Left lung (tissue), 10 donors: ENCODE data around the gene PAFAH2. TPM values are rescaled to one million over a fixed set of nuclear protein-coding genes. Genes with fewer than 3 reads are reported as not detected.

Experiments
- ATAC-seq: fragments of 200-7000 bp; cut with Tn5 transposase; one replicate; pipeline ENCODE4 v1.9.1; 2020; ENCODE audit warnings: moderate library complexity
- DNase-seq, 4 donors: peaks; one replicate each; pipeline ENCODE4 v3.0.0-alpha.2; 2013 to 2020
- H3K27ac ChIP-seq, 2 donors: fragments of 200-600 bp; sonication (generic) in 1 of 2; one replicate each; pipeline versions ENCODE4 v1.5.0 to v1.8.0; 2020 to 2021
- H3K27me3 ChIP-seq, 2 donors: fragments of 200-600 bp; sonication (generic) in 1 of 2; one replicate each; pipeline versions ENCODE4 v1.5.0 to v1.8.0; 2020 to 2021
- H3K36me3 ChIP-seq, 2 donors: fragments of 200-600 bp; sonication (generic) in 1 of 2; one replicate each; pipeline versions ENCODE4 v1.5.0 to v1.8.0; 2020 to 2021
- H3K4me1 ChIP-seq, 2 donors: fragments of 200-600 bp; one replicate each; pipeline ENCODE4 v1.8.0; 2021
- H3K4me3 ChIP-seq, 2 donors: fragments of 200-600 bp; sonication (generic) in 1 of 2; one replicate each; pipeline versions ENCODE4 v1.5.0 to v1.8.0; 2020 to 2021; ENCODE audit warnings: mild to moderate bottlenecking in 1 of 2
- H3K9me3 ChIP-seq, 2 donors: fragments of 200-600 bp; sonication (generic) in 1 of 2; one replicate each; pipeline versions ENCODE4 v1.5.0 to v1.8.0; 2020 to 2021
- intact Hi-C, 2 donors: fragments of 100-400 bp; cut with DNase I; formaldehyde crosslinking; loops; one replicate each; pipeline versions ENCODE4 v1.11.2 to v1.14.2; 2022
- polyA plus RNA-seq, 6 donors: library from polyadenylated mRNA; unstranded; fragments of 120-200 nt; gene quantifications; one replicate each; pipeline ENCODE4 v1.2.1, GENCODE V29; 2013; ENCODE audit not compliant: insufficient read length in 6 of 6
- total RNA-seq, 2 donors: library from RNA; stranded (reverse); fragmentation: NEBNext Ultra II Directional; extraction: Animal tissue kit (Norgen Biotek cat#: 25700); gene quantifications; one replicate each; pipeline ENCODE4 v1.2.1, GENCODE V29; 2021
- TF ChIP-seq, protein P1 (sequence below), 2 donors: fragments of 200-600 bp; sonication (generic) in 1 of 2; IDR thresholded peaks; one replicate each; pipeline versions ENCODE4 v1.5.0 to v1.8.0; 2021; ENCODE audit warnings: antibody characterized with exemption in 2 of 2
- donor health status: DM: no; HTN: yes; CAD: no.
- donor health status: DM: no; HTN: no; CAD: no.

The PAFAH2 gene
- total and polyA plus RNA-seq, 8 donors, result 11.7 to 25.2 (median 13.5) TPM

DNA sequence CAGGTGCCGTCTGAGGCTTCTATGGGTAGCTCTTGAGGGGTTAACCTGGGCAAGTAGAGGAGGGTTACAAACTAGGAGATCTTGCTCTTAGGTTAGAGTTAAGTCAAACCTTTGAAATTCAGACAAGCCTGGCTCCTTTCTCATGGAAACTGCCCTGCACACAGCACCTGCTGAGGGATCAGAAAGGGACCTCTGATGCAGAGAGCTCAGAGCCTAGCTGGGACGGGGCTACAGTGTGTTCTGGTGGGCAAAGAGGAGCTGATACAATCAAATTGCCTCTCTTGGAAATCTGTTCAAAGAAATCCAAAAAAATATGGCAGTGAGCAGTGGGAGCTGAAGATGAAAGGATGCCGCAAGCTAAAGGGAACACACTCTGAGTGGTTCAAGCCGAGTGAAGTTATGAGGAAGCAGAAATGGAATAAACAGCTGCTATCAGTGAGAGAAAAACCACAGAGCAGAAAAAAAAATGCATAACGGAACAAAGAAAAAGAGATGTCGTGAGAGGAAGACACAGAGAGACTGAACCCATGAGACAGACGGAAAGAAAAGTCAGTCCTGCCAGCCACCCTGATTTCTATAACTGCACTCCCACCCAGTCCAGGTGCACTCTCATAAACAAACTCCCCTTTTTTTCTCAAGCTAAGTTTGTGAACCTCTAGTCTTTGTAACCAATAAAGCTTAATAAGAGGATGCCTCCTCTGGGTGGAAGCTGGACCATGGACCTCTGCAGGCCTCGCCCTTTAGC lies 26.6 kb downstream of the PAFAH2 start:
- H3K27ac ChIP-seq, result no peak overlapping the region
- intact Hi-C loops, result no loop called here
- no peak overlapping the region for H3K4me3 ChIP-seq
- no peaks in the 10 kb centered on the region for H3K9me3 ChIP-seq
- no peaks in the 10 kb centered on the region for H3K27me3 ChIP-seq
- H3K4me1 ChIP-seq, result peaks cover 0 to 7% of the 10 kb centered on the region in 2 donors
- H3K36me3 ChIP-seq, result peaks cover 0 to 84% of the 10 kb centered on the region in 2 donors
- TF ChIP-seq, protein P1, sequence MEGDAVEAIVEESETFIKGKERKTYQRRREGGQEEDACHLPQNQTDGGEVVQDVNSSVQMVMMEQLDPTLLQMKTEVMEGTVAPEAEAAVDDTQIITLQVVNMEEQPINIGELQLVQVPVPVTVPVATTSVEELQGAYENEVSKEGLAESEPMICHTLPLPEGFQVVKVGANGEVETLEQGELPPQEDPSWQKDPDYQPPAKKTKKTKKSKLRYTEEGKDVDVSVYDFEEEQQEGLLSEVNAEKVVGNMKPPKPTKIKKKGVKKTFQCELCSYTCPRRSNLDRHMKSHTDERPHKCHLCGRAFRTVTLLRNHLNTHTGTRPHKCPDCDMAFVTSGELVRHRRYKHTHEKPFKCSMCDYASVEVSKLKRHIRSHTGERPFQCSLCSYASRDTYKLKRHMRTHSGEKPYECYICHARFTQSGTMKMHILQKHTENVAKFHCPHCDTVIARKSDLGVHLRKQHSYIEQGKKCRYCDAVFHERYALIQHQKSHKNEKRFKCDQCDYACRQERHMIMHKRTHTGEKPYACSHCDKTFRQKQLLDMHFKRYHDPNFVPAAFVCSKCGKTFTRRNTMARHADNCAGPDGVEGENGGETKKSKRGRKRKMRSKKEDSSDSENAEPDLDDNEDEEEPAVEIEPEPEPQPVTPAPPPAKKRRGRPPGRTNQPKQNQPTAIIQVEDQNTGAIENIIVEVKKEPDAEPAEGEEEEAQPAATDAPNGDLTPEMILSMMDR (IDR thresholded peaks at IDR 0.05), result no peak
- peak; percentile 13 for ATAC-seq
- no peak for DNase-seq

DNA sequence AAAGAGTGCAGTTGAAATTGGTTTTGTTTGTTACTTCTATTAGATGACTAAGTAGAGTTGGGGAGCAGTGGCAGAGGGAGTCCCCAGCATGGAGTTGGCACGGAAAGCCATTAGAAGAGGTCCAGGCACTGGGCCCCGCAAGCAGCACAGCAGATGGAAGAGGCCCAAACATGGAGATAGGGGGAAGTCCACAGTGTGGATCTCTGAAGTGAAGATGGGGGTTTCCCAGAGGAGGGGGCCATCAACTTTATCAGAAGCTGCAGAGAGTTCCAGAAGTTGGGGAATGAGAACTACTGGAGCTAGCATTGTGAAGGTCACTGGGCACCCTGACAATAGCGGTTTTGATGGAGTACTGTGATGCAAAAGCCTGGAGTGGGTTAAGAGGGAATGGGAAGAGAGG lies 30.6 kb downstream of the PAFAH2 start:
- intact Hi-C loops, result no loop called here
- no peak for ATAC-seq
- H3K4me3 ChIP-seq, result no peak overlapping the region
- H3K36me3 ChIP-seq, result peaks cover 0 to 67% of the 10 kb centered on the region in 2 donors
- TF ChIP-seq, protein P1 (IDR thresholded peaks at IDR 0.05), result no peak
- H3K4me1 ChIP-seq, result peaks cover 0 to 7% of the 10 kb centered on the region in 2 donors
- DNase-seq, result no peak
- no peaks in the 10 kb centered on the region for H3K9me3 ChIP-seq
- H3K27me3 ChIP-seq, result no peaks in the 10 kb centered on the region
- H3K27ac ChIP-seq, result no peak overlapping the region

DNA sequence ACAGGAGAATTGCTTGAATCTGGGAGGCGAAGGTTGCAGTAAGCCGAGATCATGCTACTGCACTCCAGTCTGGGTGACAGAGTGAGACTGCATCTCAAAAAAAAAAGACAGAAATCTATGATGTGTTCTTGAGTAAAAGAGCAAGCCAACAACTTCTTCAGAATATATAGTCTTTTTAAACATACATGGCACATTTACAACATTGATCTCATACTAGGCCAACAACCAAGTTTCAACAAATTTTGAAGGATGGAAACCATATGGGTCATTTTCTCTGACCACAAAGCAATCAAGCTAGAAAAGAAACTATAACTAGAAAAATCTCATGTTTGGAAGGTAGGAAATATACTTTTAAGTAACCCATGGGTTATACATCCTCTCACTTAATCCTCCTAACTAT lies 38.3 kb downstream of the PAFAH2 start:
- ATAC-seq, result no peak
- peaks cover 0 to 62% of the 10 kb centered on the region in 2 donors for H3K36me3 ChIP-seq
- H3K27ac ChIP-seq, result no peak overlapping the region
- peaks cover 0 to 6% of the 10 kb centered on the region in 2 donors for H3K9me3 ChIP-seq
- no peaks in the 10 kb centered on the region for H3K27me3 ChIP-seq
- TF ChIP-seq, protein P1 (IDR thresholded peaks at IDR 0.05), result no peak
- no peak overlapping the region for H3K4me3 ChIP-seq
- intact Hi-C loops, result no loop called here
- DNase-seq, result peak in 2 of 4 donors; percentile 10 to 13
- no peaks in the 10 kb centered on the region for H3K4me1 ChIP-seq

DNA sequence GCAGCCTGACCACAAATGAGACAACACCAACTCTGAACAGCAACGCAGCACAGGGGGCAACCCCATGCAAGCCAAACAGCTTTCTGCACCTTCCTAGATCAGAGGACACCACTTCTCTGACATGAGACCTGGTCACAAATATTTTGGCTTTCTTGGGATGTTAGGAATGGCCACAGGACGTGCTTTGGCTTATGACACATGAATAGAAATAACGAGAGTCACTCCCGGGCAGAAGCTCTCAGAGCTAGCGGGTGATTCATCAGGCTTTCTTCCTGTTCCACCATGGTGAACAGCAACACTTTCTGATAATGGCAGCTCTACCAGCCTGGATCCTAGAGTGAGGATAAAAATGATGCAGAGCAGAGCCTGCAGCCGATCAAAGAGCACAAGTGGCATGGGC lies 39.4 kb downstream of the PAFAH2 start:
- intact Hi-C loops, result no loop called here
- TF ChIP-seq, protein P1 (IDR thresholded peaks at IDR 0.05), result no peak
- no peak for ATAC-seq
- H3K4me3 ChIP-seq, result no peak overlapping the region
- DNase-seq, result no peak
- H3K27me3 ChIP-seq, result no peaks in the 10 kb centered on the region
- H3K4me1 ChIP-seq, result no peaks in the 10 kb centered on the region
- peaks cover 0 to 6% of the 10 kb centered on the region in 2 donors for H3K9me3 ChIP-seq
- no peak overlapping the region for H3K27ac ChIP-seq
- H3K36me3 ChIP-seq, result peaks cover 0 to 55% of the 10 kb centered on the region in 2 donors

DNA sequence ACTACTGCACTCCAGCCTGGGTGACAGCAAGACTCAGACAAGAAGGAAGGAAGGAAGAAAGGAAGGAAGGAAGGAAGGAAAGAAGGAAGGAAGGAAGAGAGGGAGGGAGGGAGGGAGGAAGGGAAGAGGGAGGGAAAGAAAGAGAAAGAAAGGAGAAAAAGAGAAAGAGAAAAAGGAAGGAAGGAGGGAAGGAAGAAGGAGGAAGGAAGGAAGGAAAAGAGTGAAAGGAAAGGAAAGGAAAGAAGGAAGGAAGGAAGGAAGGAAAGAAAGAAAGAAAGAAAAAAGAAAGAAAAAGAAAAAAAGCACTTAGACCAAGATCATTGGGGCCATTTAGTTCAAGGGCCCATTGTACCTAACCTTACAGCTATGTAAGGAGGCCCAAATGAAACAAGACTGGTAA lies 42.3 kb downstream of the PAFAH2 start:
- Histone ChIP-seq H3K27ac (no peak overlapping the region), H3K36me3 (peaks cover 0 to 26% of the 10 kb centered on the region in 2 donors), H3K4me3 (no peak overlapping the region), H3K9me3 (peaks cover 0 to 6% of the 10 kb centered on the region in 2 donors), H3K4me1 (no peaks in the 10 kb centered on the region), H3K27me3 (no peaks in the 10 kb centered on the region)
- TF ChIP-seq, protein P1 (IDR thresholded peaks at IDR 0.05), result no peak
- intact Hi-C loops, result no loop called here
- no peak for DNase-seq
- no peak for ATAC-seq
